Central memory CD8-positive, alpha-beta T cell (primary cell): ENCODE measurements around the gene ANKS1A.

ENCODE experiments used
- ATAC-seq: fragments of 150-1000 bp; cut with Tn5 transposase; replicated peaks from 2 replicates; pipeline ENCODE4 v1.10.0; 2022; ENCODE audit warnings: mild to moderate bottlenecking, moderate FRiP score, moderate number of reproducible peaks; ENCODE audit not compliant: poor library complexity, severe bottlenecking; ENCODE audit errors: extremely low read depth
- DNase-seq, 2 donors: peaks; one replicate each; pipeline ENCODE4 v3.0.0; 2021; ENCODE audit warnings: low spot score in 2 of 2
- H3K27ac Mint-ChIP-seq: one replicate; pipeline ENCODE4 v1.8.0; 2022; ENCODE audit warnings: low read depth, mild to moderate bottlenecking, moderate library complexity, mixed read lengths
- H3K27me3 Mint-ChIP-seq: one replicate; pipeline ENCODE4 v1.8.0; 2022; ENCODE audit warnings: mixed read lengths
- H3K36me3 Mint-ChIP-seq: one replicate; pipeline ENCODE4 v1.8.0; 2022; ENCODE audit warnings: mild to moderate bottlenecking, moderate library complexity, mixed read lengths; ENCODE audit not compliant: insufficient read depth
- H3K4me1 Mint-ChIP-seq: one replicate; pipeline ENCODE4 v1.8.0; 2022; ENCODE audit warnings: mixed read lengths
- H3K4me3 Mint-ChIP-seq: one replicate; pipeline ENCODE4 v1.8.0; 2022; ENCODE audit warnings: mild to moderate bottlenecking, moderate library complexity, mixed read lengths
- H3K9me3 Mint-ChIP-seq: one replicate; pipeline ENCODE4 v1.8.0; 2022; ENCODE audit warnings: mixed read lengths

The ANKS1A gene

GRCh38 chr6:34976239-34976638 lies 87.2 kb downstream of the ANKS1A start:
- no peak overlapping the region for H3K27ac Mint-ChIP-seq
- no peak for DNase-seq
- peaks cover 9% of the 10 kb centered on the region for H3K36me3 Mint-ChIP-seq
- no peak overlapping the region for H3K4me3 Mint-ChIP-seq
- no peaks in the 10 kb centered on the region for H3K27me3 Mint-ChIP-seq
- H3K4me1 Mint-ChIP-seq: no peaks in the 10 kb centered on the region
- ATAC-seq: no peak
- no peaks in the 10 kb centered on the region for H3K9me3 Mint-ChIP-seq

GRCh38 chr6:34979218-34979617 lies 90.2 kb downstream of the ANKS1A start:
- DNase-seq: no peak
- H3K27ac Mint-ChIP-seq: peak overlapping the region; percentile 57
- no peaks in the 10 kb centered on the region for H3K27me3 Mint-ChIP-seq

GRCh38 chr6:34979994-34980393 lies 90.9 kb downstream of the ANKS1A start:
- Mint-ChIP-seq H3K4me3 (no peak overlapping the region), H3K4me1 (no peaks in the 10 kb centered on the region), H3K27ac (no peak overlapping the region), H3K9me3 (no peaks in the 10 kb centered on the region), H3K27me3 (no peaks in the 10 kb centered on the region), H3K36me3 (peaks cover 27% of the 10 kb centered on the region)
- ATAC-seq (no peak), DNase-seq (no peak)

More at GRCh38 chr6:34979218-34979617, 90.2 kb downstream of the ANKS1A start:
- H3K4me1 Mint-ChIP-seq: no peaks in the 10 kb centered on the region
- no peak for ATAC-seq
- H3K4me3 Mint-ChIP-seq: no peak overlapping the region
- H3K9me3 Mint-ChIP-seq: no peaks in the 10 kb centered on the region
- H3K36me3 Mint-ChIP-seq: peaks cover 22% of the 10 kb centered on the region

GRCh38 chr6:34981366-34981765 lies 92.3 kb downstream of the ANKS1A start:
- Mint-ChIP-seq H3K36me3 (peaks cover 28% of the 10 kb centered on the region), H3K4me1 (no peaks in the 10 kb centered on the region), H3K27me3 (no peaks in the 10 kb centered on the region), H3K27ac (no peak overlapping the region), H3K9me3 (no peaks in the 10 kb centered on the region), H3K4me3 (no peak overlapping the region)
- DNase-seq (no peak), ATAC-seq (no peak)

GRCh38 chr6:34981951-34982350 lies 92.9 kb downstream of the ANKS1A start:
- Mint-ChIP-seq H3K27ac (no peak overlapping the region), H3K4me3 (no peak overlapping the region), H3K4me1 (no peaks in the 10 kb centered on the region), H3K36me3 (peaks cover 30% of the 10 kb centered on the region), H3K27me3 (no peaks in the 10 kb centered on the region), H3K9me3 (no peaks in the 10 kb centered on the region)
- ATAC-seq (no peak), DNase-seq (no peak)

GRCh38 chr6:34982424-34982852 lies 93.4 kb downstream of the ANKS1A start:
- Mint-ChIP-seq H3K27ac (no peak overlapping the region), H3K9me3 (no peaks in the 10 kb centered on the region), H3K4me1 (no peaks in the 10 kb centered on the region), H3K4me3 (no peak overlapping the region), H3K36me3 (peaks cover 28% of the 10 kb centered on the region), H3K27me3 (no peaks in the 10 kb centered on the region)
- DNase-seq (no peak), ATAC-seq (no peak)

GRCh38 chr6:34984416-34984815 lies 95.4 kb downstream of the ANKS1A start:
- H3K36me3 Mint-ChIP-seq: peaks cover 29% of the 10 kb centered on the region
- DNase-seq: no peak
- H3K27ac Mint-ChIP-seq: no peak overlapping the region

GRCh38 chr6:34985236-34985635 lies 96.2 kb downstream of the ANKS1A start:
- Mint-ChIP-seq H3K4me3 (no peak overlapping the region), H3K36me3 (peaks cover 31% of the 10 kb centered on the region), H3K4me1 (no peaks in the 10 kb centered on the region), H3K9me3 (no peaks in the 10 kb centered on the region), H3K27me3 (no peaks in the 10 kb centered on the region), H3K27ac (no peak overlapping the region)
- DNase-seq: no peak
- no peak for ATAC-seq

More at GRCh38 chr6:34984416-34984815, 95.4 kb downstream of the ANKS1A start:
- H3K9me3 Mint-ChIP-seq: no peaks in the 10 kb centered on the region
- H3K4me1 Mint-ChIP-seq: no peaks in the 10 kb centered on the region
- no peaks in the 10 kb centered on the region for H3K27me3 Mint-ChIP-seq
- no peak overlapping the region for H3K4me3 Mint-ChIP-seq
- no peak for ATAC-seq

- H3K4me1 Mint-ChIP-seq: no peaks in the 10 kb centered on the region
- H3K27ac Mint-ChIP-seq: no peak overlapping the region
- no peaks in the 10 kb centered on the region for H3K27me3 Mint-ChIP-seq
- H3K4me3 Mint-ChIP-seq: no peak overlapping the region
- peaks cover 39% of the 10 kb centered on the region for H3K36me3 Mint-ChIP-seq
- DNase-seq (peak; percentile 25 to 35), ATAC-seq (peak; percentile 43)
- no peaks in the 10 kb centered on the region for H3K9me3 Mint-ChIP-seq
Measured at GRCh38 chr6:34986845-34987246, 97.8 kb downstream of the ANKS1A start.

GRCh38 chr6:34987506-34987905 lies 98.5 kb downstream of the ANKS1A start:
- Mint-ChIP-seq H3K27ac (no peak overlapping the region), H3K27me3 (no peaks in the 10 kb centered on the region)

GRCh38 chr6:34990971-34991560 lies 102.0 kb downstream of the ANKS1A start:
- peaks cover 28% of the 10 kb centered on the region for H3K36me3 Mint-ChIP-seq

More at GRCh38 chr6:34987506-34987905, 98.5 kb downstream of the ANKS1A start:
- H3K4me3 Mint-ChIP-seq: no peak overlapping the region
- ATAC-seq (no peak), DNase-seq (no peak)
- H3K36me3 Mint-ChIP-seq: peaks cover 39% of the 10 kb centered on the region
- H3K9me3 Mint-ChIP-seq: no peaks in the 10 kb centered on the region
- H3K4me1 Mint-ChIP-seq: no peaks in the 10 kb centered on the region

GRCh38 chr6:34992376-34992775 lies 103.3 kb downstream of the ANKS1A start:
- H3K4me1 Mint-ChIP-seq: no peaks in the 10 kb centered on the region
- H3K36me3 Mint-ChIP-seq: peaks cover 25% of the 10 kb centered on the region
- ATAC-seq: no peak
- no peaks in the 10 kb centered on the region for H3K9me3 Mint-ChIP-seq
- H3K27me3 Mint-ChIP-seq: no peaks in the 10 kb centered on the region
- no peak overlapping the region for H3K4me3 Mint-ChIP-seq
- no peak for DNase-seq
- H3K27ac Mint-ChIP-seq: no peak overlapping the region

More at GRCh38 chr6:34990971-34991560, 102.0 kb downstream of the ANKS1A start:
- Mint-ChIP-seq H3K27me3 (no peaks in the 10 kb centered on the region), H3K4me1 (no peaks in the 10 kb centered on the region), H3K4me3 (no peak overlapping the region), H3K9me3 (no peaks in the 10 kb centered on the region), H3K27ac (no peak overlapping the region)
- no peak for ATAC-seq
- no peak for DNase-seq

GRCh38 chr6:34993213-34993612 lies 104.2 kb downstream of the ANKS1A start:
- Mint-ChIP-seq H3K27me3 (no peaks in the 10 kb centered on the region), H3K27ac (no peak overlapping the region), H3K9me3 (no peaks in the 10 kb centered on the region), H3K4me1 (no peaks in the 10 kb centered on the region), H3K36me3 (peaks cover 25% of the 10 kb centered on the region), H3K4me3 (no peak overlapping the region)
- ATAC-seq: no peak
- no peak for DNase-seq
